Measurements from ENCODE around the gene NHS. TPM values are rescaled to one million over a fixed set of nuclear protein-coding genes. Genes with fewer than 3 reads are reported as not detected.

Gene NHS
- total RNA-seq: 2.5 TPM
- long read RNA-seq: 0 reads

GRCh38 chrX:17374619-17375366, at the start of gene NHS:
Gene NHS (plus strand): TSS chrX:17375200. CDS start chrX:17375758, 558 bp downstream.
- ATAC-seq (peak; percentile 89), DNase-seq (peak; percentile 72)
- intact Hi-C loops (cut with DNase I): no loop called here
- H3K4me3 ChIP-seq: peak within 1 kb of the TSS; percentile 52
- H3K36me3 ChIP-seq: no peaks in the 10 kb centered on the region
- H3K9me3 ChIP-seq: no peaks in the 10 kb centered on the region
- no peak within 1 kb of the TSS for H3K27ac ChIP-seq
- H3K4me1 ChIP-seq: no peaks in the 10 kb centered on the region
- TF ChIP-seq CTCF (IDR thresholded peaks at IDR 0.05): peak; percentile 54
- H3K27me3 ChIP-seq: no peaks in the 10 kb centered on the region

GRCh38 chrX:17328837-17329236, 46.2 kb upstream of the NHS start:
- Histone ChIP-seq H3K36me3 (no peaks in the 10 kb centered on the region), H3K4me3 (no peak overlapping the region), H3K27me3 (no peaks in the 10 kb centered on the region), H3K27ac (no peak overlapping the region), H3K4me1 (no peaks in the 10 kb centered on the region), H3K9me3 (no peaks in the 10 kb centered on the region)
- DNase-seq (no peak), ATAC-seq (no peak)
- no peak for TF ChIP-seq CTCF (IDR thresholded peaks at IDR 0.05)
- intact Hi-C loops (cut with DNase I): no loop called here

GRCh38 chrX:17336377-17336776, 38.6 kb upstream of the NHS start:
- no peak overlapping the region for H3K27ac ChIP-seq
- H3K4me1 ChIP-seq: no peaks in the 10 kb centered on the region
- no peak for TF ChIP-seq CTCF (IDR thresholded peaks at IDR 0.05)
- H3K36me3 ChIP-seq: no peaks in the 10 kb centered on the region
- no peak overlapping the region for H3K4me3 ChIP-seq
- DNase-seq (no peak), ATAC-seq (no peak)
- H3K27me3 ChIP-seq: no peaks in the 10 kb centered on the region
- H3K9me3 ChIP-seq: no peaks in the 10 kb centered on the region
- intact Hi-C loops (cut with DNase I): no loop called here

- DNase-seq: no peak
- no peak for ATAC-seq
- Histone ChIP-seq H3K27ac (no peak overlapping the region), H3K4me3 (no peak overlapping the region), H3K27me3 (no peaks in the 10 kb centered on the region), H3K9me3 (no peaks in the 10 kb centered on the region), H3K4me1 (no peaks in the 10 kb centered on the region), H3K36me3 (no peaks in the 10 kb centered on the region)
- no peak for TF ChIP-seq CTCF (IDR thresholded peaks at IDR 0.05)
- intact Hi-C loops (cut with DNase I): no loop called here
These were observed 19.0 kb upstream of the NHS start for GRCh38 chrX:17355976-17356375.

- no peaks in the 10 kb centered on the region for H3K27me3 ChIP-seq
- H3K4me1 ChIP-seq: no peaks in the 10 kb centered on the region
- TF ChIP-seq CTCF (IDR thresholded peaks at IDR 0.05): no peak
- ATAC-seq (no peak), DNase-seq (no peak)
- H3K27ac ChIP-seq: no peak overlapping the region
- no peaks in the 10 kb centered on the region for H3K9me3 ChIP-seq
- intact Hi-C loops (cut with DNase I): no loop called here
- no peaks in the 10 kb centered on the region for H3K36me3 ChIP-seq
- no peak overlapping the region for H3K4me3 ChIP-seq
These were observed 15.5 kb upstream of the NHS start for GRCh38 chrX:17359500-17359899.

Measured in upper lobe of right lung (tissue), 1 donor.